Osteocyte (in vitro differentiated cells): Measurements from ENCODE around the gene ESD. TPM values are rescaled to one million over a fixed set of nuclear protein-coding genes. Genes with fewer than 3 reads are reported as not detected.

Source experiments
- DNase-seq: peaks from one replicate; pipeline ENCODE4 v3.0.0; 2021; ENCODE audit warnings: mixed read lengths; ENCODE audit not compliant: unreplicated experiment; ENCODE audit errors: extremely low spot score
- H3K27ac Mint-ChIP-seq: one replicate; pipeline ENCODE4 v1.8.0; 2021; ENCODE audit warnings: mild to moderate bottlenecking, mixed read lengths; ENCODE audit not compliant: unreplicated experiment
- H3K27me3 Mint-ChIP-seq: one replicate; pipeline ENCODE4 v1.8.0; 2021; ENCODE audit warnings: mixed read lengths; ENCODE audit not compliant: unreplicated experiment
- H3K36me3 Mint-ChIP-seq: one replicate; pipeline ENCODE4 v1.8.0; 2021; ENCODE audit warnings: mixed read lengths; ENCODE audit not compliant: unreplicated experiment
- H3K4me1 Mint-ChIP-seq: one replicate; pipeline ENCODE4 v1.8.0; 2021; ENCODE audit warnings: mixed read lengths; ENCODE audit not compliant: unreplicated experiment
- H3K4me3 Mint-ChIP-seq: one replicate; pipeline ENCODE4 v1.8.0; 2021; ENCODE audit warnings: mild to moderate bottlenecking, moderate library complexity, mixed read lengths; ENCODE audit not compliant: unreplicated experiment
- H3K9me3 Mint-ChIP-seq: one replicate; pipeline ENCODE4 v1.8.0; 2021; ENCODE audit warnings: mixed read lengths; ENCODE audit not compliant: unreplicated experiment
- CTCF ChIP-seq: fragments of 200-600 bp; sonication (generic); IDR thresholded peaks from 2 replicates; pipeline ENCODE4 v1.5.0; 2021; ENCODE audit warnings: antibody characterized with exemption, mild to moderate bottlenecking, moderate library complexity
- total RNA-seq: library from RNA; stranded (reverse); gene quantifications from 2 replicates; pipeline ENCODE4 v1.2.1, GENCODE V29; 2021

Gene ESD
- total RNA-seq, 1 donor from 2014 or later, result 98.6 TPM

- Mint-ChIP-seq H3K36me3 (peaks cover 9% of the 10 kb centered on the region), H3K27me3 (no peaks in the 10 kb centered on the region), H3K9me3 (no peaks in the 10 kb centered on the region), H3K4me3 (peak overlapping the region; percentile 88), H3K27ac (peak overlapping the region; percentile 57), H3K4me1 (peaks cover 39% of the 10 kb centered on the region)
- no peak for TF ChIP-seq CTCF
- no peak for DNase-seq
Measured at GRCh38 chr13:46795321-46795720, 1.6 kb downstream of the ESD start.

GRCh38 chr13:46783504-46783903 is 13.5 kb downstream of the ESD start:
- Mint-ChIP-seq H3K27me3 (no peaks in the 10 kb centered on the region), H3K27ac (no peak overlapping the region)

GRCh38 chr13:46782691-46783090 is 14.3 kb downstream of the ESD start:
- Mint-ChIP-seq H3K4me3 (no peak overlapping the region), H3K4me1 (peaks cover 3% of the 10 kb centered on the region), H3K27me3 (no peaks in the 10 kb centered on the region), H3K27ac (no peak overlapping the region), H3K9me3 (no peaks in the 10 kb centered on the region), H3K36me3 (peaks cover 52% of the 10 kb centered on the region)
- DNase-seq, result no peak
- no peak for TF ChIP-seq CTCF

More at GRCh38 chr13:46783504-46783903, 13.5 kb downstream of the ESD start:
- H3K4me3 Mint-ChIP-seq, result no peak overlapping the region
- H3K9me3 Mint-ChIP-seq, result no peaks in the 10 kb centered on the region
- peaks cover 51% of the 10 kb centered on the region for H3K36me3 Mint-ChIP-seq
- no peak for TF ChIP-seq CTCF
- peaks cover 3% of the 10 kb centered on the region for H3K4me1 Mint-ChIP-seq
- DNase-seq, result no peak

- H3K4me3 Mint-ChIP-seq, result no peak overlapping the region
- H3K9me3 Mint-ChIP-seq, result no peaks in the 10 kb centered on the region
- peaks cover 3% of the 10 kb centered on the region for H3K4me1 Mint-ChIP-seq
- peaks cover 56% of the 10 kb centered on the region for H3K36me3 Mint-ChIP-seq
- no peaks in the 10 kb centered on the region for H3K27me3 Mint-ChIP-seq
- TF ChIP-seq CTCF, result no peak
- DNase-seq, result no peak
- H3K27ac Mint-ChIP-seq, result no peak overlapping the region
Measured at GRCh38 chr13:46782066-46782465, 14.9 kb downstream of the ESD start.

- Mint-ChIP-seq H3K9me3 (no peaks in the 10 kb centered on the region), H3K36me3 (peaks cover 68% of the 10 kb centered on the region), H3K27ac (no peak overlapping the region), H3K27me3 (no peaks in the 10 kb centered on the region), H3K4me3 (no peak overlapping the region), H3K4me1 (peaks cover 6% of the 10 kb centered on the region)
- no peak for TF ChIP-seq CTCF
- DNase-seq, result no peak
Measured at GRCh38 chr13:46778890-46779289, 18.1 kb downstream of the ESD start.
